Inflammatory macrophage treated with lipopolysaccharide for 1 hour (primary cell): Measurements from ENCODE around the gene PIAS3.

Experiments
- DNase-seq, 2 donors: peaks; one replicate each; pipeline ENCODE4 v3.0.0-alpha.2; 2020 to 2022

The PIAS3 gene

DNA sequence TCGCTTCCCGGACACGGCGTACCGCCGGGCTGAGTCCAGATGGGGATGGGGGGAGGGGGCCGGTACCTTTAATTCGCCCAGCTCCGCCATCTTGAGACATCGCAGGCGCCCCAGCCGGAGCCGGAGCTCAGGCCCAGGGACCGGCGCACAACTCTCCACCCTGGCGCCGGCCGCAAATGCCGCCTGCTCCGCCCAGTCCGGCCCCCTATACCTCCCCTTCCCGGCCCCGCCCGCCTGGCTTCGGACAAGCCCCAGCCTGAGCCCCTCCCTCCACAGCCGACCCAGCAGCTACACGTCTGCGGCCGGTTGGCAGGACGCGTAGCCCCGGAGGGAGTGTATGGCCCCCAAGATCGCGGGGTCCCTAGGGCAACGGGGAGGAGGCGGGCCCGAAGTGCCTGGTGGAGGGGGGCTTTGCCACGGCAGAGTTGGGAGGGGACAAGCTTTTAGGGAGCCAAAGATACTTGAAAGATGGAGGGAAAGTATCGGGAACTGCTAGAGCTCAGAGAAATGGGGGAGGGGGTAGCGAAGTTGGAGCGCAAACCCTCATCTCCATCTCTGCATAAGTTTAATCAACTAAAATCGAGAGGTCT lies at the start of gene PIAS3:
Gene PIAS3, minus strand, starts transcription at position 181 of the 590 bp plus-strand sequence. Its CDS starts 91 bp downstream, at position 90.
- DNase-seq, result peak; percentile 89 to 91

- DNase-seq, result no peak
Measured at GRCh38 chr1:145908653-145909052, 49.8 kb upstream of the PIAS3 start.

DNA sequence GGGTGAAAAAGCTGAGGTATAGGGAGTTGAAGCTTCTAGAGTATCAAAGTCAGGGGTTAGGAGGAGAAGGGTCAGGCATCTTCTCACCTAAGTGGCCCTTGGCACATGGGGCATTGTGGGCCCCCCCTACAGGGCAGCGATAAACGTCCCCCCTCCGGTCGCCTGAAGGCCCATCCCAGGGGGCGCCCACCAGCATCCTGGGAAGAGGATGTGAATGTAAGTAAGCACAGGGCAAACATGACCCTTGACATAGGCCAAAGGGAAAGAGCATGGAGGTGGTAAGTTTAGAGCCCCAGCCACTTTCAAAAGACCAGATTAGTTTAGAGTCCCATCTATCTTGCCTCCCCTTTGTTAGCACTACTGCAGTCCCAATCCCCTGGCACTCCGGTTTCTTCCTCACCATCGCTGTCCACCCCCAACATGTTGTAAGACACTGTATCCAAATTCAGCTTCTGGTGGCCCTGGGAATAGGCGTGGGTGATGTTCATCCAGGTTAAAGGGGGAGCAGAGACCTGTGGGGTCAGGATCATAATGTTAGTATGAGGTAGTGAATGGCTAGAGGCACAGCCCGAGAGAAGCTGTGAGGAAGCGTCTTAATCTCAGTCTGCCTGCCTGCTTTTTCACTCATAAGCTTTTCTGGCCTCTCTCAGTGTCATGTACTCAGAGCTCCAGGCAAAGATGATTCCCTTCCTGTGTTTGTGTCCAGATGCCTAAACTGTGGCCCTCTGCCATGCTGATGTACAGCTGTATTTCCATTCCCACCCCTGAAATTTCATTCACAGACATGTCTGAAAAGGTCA lies 48.3 kb upstream of the PIAS3 start:
- no peak for DNase-seq

DNA sequence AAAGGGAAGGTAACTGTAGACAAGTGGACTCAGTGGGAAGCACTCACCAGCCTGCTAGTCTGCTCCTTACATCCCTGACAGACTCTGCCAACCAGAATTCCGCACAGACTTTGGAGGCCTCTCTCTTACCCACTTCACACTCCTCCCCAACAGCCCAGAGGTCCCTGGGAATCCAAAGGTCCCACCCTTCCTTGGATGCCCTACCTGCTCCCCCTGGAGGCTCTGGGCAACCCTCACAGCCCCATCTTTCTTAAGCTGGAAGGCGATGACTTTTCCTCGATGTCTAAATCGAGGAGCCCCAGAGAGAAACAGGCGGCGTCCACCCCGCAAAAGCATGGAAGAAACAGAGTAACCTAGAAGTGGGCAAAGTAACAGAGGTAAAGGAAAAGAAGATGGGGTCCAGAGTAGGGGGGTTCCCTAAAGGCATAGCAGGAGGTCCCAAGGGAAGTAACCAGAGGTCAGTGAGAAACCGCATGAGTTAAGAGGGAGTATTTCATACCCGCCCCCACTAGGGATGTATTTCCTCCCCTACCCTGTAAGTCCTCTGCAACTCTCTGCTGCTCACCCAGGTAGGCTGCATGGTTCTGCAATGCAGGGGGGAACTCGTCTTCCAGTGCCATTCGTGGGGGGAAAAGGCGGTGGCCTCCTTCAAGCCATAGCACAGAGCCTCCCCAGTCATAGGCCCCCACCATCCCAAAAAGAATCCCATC lies 42.6 kb upstream of the PIAS3 start:
- no peak for DNase-seq

DNA sequence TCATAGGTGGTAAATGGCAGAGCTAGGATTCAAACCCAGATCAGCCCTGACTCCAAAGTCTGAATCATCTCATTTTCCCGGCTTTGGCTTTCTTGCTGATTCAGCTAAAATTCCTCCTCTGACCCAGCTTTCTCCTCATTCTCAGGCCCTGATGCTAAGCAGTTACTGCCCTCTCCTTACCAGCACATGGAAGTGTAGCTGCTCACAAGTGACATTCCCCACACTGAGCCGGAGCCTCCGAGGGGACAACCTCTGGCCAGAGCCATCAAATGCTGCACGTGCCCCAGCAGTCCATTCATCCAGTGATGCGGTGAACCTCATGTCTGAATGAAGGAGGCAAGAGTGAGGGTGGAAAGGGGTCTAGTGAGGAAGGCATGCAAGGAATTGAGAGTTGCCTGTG lies 39.9 kb upstream of the PIAS3 start:
- no peak for DNase-seq

- DNase-seq, result no peak
Measured at GRCh38 chr1:145897969-145898368, 39.1 kb upstream of the PIAS3 start.

- no peak for DNase-seq
Measured at GRCh38 chr1:145895471-145895870, 36.6 kb upstream of the PIAS3 start.

DNA sequence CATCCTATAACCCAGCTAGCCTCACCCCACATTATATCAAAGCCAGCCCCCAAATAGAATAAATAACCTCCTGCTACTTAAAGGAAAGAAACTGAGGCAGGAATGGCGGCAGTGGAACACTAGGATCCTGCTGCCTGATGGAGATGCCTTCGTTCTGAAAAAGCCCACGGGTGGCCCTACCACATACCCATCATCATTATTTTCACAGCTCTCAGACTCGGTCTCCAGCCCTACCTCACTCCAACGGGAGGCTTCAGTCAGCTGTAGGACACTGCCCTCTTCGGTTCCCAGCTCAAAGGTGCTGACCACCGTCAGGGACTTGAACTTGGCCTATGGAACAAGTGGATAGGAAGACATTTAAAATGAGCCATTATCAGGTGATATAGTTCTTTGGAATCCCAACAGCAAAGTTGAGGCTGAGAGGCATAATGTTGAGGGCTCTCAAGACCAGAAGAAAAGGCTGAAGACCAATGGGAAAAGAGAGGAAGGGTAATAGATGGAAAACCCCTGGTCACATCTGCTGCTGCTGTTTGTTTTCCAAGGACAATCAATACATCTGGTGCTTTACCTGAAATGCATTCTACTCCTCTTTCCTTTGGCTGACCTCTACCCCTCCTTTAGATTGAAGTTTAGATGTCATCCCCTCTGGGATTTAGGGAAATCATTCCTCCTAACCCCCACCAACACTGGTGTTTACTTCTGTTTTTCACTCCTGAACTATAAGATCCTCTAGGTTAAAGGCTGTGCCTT lies 34.6 kb upstream of the PIAS3 start:
- no peak for DNase-seq

DNA sequence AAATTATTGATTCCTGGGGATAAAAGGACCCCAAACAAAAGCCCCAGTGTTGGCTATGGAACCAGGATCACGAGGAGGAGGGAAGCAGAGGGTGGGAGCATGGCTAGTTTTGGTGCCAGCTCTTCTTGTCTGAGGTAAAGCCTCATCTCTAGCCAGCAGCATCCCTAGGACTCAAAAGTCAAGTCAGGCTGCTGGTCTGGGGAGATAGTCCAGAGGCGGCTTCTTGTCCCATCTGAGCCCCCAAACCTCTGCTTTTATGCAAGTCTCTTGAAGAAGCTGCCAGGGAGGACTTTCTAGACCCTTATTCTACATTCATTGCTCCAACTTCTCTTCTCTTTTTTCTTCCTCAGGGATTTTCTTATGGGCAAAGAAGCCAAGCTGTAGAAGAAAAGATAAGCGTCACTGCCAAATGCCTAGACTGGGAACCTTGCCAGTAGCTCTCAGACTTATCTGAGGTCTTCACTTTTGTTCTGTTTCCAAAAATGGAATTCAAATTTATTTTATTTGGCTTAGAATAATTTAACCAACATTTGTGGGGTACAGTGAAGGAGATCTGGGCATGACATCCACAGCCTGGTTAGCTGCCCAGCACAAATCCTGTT lies 33.7 kb upstream of the PIAS3 start:
- DNase-seq, result no peak

GRCh38 chr1:145891587-145892485 lies 33.0 kb upstream of the PIAS3 start:
- peak; percentile 55 to 81 for DNase-seq

GRCh38 chr1:145891143-145891542 lies 32.3 kb upstream of the PIAS3 start:
- DNase-seq, result no peak

GRCh38 chr1:145889722-145890121 lies 30.8 kb upstream of the PIAS3 start:
- DNase-seq, result no peak

DNA sequence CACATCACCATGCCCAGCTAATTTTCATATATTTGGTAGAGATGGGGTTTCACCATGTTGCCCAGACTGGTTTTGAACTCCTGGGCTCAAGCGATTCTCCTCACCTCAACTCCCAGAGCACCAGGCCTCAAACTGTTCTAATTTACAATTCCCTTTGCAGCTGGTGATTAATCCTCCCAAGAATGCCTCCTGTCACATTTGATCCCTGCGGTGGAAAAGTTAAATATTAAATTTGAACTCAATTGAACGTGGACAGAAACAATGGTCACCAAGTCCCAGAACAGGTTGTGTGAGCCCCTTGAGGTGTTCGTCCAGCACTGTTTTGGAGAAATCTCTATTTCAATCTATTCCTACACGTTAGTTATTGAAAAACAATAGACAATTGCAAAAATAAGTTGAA lies 28.8 kb upstream of the PIAS3 start:
- no peak for DNase-seq

DNA sequence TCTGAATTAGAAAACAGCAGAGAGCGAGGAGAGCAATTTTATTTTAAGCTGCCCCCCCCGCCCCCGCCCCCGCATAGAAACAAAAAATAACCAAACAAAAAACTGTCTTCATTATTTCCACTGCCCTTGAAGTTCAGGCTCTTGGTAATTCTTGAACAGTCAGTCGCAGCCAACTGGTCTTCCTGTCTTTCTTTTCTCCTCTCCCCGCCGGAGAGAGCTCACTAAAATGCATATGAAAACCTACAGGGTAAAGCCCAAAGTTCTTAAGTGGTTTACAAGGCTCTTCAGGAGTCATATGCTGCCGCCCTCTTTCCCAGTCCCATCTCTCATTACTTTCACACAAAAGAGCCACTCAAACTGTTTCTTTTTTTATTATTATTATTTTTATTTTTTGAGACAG lies 27.9 kb upstream of the PIAS3 start:
- no peak for DNase-seq

- no peak for DNase-seq
Measured at GRCh38 chr1:145886390-145886789, 27.5 kb upstream of the PIAS3 start.

DNA sequence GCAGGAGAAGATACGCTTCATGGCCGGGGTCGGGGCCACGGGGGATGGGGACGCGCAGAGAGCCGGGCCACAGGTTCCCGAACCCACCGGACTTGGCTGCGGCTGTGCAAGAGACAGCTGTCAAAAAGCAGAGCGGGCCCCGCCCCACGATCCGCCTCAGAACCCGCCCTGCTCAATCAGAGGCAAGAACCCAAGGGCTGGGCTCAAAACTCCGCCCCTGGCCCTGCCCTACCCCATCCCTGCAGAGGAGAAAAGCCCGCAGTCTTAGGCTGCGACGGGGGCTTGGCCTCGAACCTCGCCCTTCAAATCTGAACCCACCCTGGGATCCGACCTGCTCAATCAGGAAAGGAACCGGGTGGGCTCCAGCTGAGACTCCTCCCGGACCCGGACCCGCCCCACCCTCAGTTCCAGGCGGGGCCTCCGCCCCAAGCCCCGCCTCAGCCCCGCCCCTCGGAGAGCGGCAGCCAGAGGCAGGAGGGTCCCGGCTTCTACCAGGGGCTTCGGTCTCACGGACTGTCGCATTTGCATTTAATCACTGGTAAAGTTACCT lies 26.9 kb upstream of the PIAS3 start, which contains the start of gene ANKRD35:
Gene ANKRD35, minus strand, starts transcription at position 129 of the 550 bp plus-strand sequence. Its CDS starts 108 bp downstream, at position 21.
- peak; percentile 68 to 85 for DNase-seq

DNA sequence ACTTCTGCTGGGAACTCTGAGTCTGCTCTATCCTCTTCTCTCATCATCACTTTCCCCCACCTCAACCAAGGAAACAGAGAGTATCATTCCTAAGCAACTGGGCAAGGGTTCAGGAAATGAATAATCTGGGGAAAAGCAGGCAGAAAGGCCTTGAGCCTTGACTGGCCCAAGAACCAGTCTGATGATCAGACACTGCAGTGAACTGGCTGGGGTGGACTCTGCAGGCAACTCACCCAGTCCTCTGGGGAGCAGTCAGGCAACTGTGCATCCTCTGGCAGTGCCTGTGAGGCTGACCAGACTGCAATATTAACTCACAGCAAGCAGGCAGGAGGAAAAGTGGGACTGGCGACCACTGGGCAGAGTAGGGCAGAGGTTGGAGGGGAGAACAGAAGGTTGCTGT lies 25.8 kb upstream of the PIAS3 start:
- DNase-seq, result no peak

DNA sequence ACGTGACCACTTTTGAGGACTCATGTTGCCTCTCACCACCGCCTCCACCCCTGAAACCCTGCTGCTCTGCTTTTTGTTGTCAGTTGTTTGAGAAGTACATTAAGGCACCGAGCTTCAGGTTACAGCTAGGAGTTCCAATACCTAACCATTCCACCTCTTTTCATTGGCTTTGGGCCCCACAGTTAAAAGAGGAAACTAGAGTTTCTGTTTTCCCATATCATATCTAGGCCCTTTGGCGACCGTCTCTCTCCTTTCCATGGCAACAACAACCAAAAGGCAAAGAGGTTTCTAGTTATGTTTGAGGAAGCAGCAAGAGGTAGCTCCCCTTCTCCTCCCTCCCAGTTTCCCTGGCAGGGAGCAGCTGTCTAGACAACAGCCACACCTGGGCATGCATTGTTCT lies 20.9 kb upstream of the PIAS3 start:
- no peak for DNase-seq

GRCh38 chr1:145878724-145879123 lies 19.8 kb upstream of the PIAS3 start:
- DNase-seq, result peak in 1 of 2 donors; percentile 13

GRCh38 chr1:145877923-145878486 lies 19.1 kb upstream of the PIAS3 start:
- no peak for DNase-seq

DNA sequence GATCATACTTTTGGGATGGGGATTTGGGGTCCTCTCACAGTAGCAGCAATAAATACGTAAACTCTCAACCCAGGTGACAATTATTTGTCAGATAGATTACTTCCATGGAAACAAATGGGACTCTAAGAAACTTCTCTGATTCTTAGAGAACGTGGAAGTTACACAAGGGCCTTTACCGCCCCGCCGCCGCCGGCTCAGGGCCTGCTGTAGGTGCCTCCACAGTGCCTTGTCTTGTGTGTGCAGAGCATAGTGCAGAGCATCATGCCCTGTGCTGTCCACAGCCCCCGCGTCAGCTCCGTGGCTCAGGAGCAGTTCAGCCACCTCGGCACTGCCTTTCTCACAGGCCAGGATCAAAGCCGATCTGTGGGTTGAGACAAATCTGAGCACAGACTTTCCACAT lies 15.8 kb upstream of the PIAS3 start:
- no peak for DNase-seq
